Calu3 (cell line): ENCODE results near the gene SPTB. TPM values are rescaled to one million over a fixed set of nuclear protein-coding genes. Genes with fewer than 3 reads are reported as not detected.

ENCODE experiments used
- BruUV-seq: library from RNA; stranded (reverse); fragments of 400-500 nt; replicated peaks from 2 replicates; lab custom pipeline; 2021; lab: Mats Ljungman, UMichigan
- CTCF ChIA-PET: fragments of 300-600 bp; sonication (Branson Sonifier 250); formaldehyde crosslinking; loops from one replicate; lab custom pipeline; 2022; ENCODE audit warnings: antibody characterized with exemption; lab: Charles Lee
- DNase-seq: peaks from one replicate; pipeline ENCODE4 v3.0.0; 2022
- H3K27ac Mint-ChIP-seq: one replicate; pipeline ENCODE4 v1.8.0; 2022; ENCODE audit warnings: mixed read lengths; ENCODE audit not compliant: unreplicated experiment
- H3K27me3 Mint-ChIP-seq: one replicate; pipeline ENCODE4 v1.8.0; 2022; ENCODE audit warnings: mixed read lengths; ENCODE audit not compliant: unreplicated experiment
- H3K36me3 Mint-ChIP-seq: one replicate; pipeline ENCODE4 v1.8.0; 2022; ENCODE audit warnings: mild to moderate bottlenecking, moderate library complexity, mixed read lengths; ENCODE audit not compliant: insufficient read depth, unreplicated experiment
- H3K4me1 Mint-ChIP-seq: one replicate; pipeline ENCODE4 v1.8.0; 2022; ENCODE audit warnings: mild to moderate bottlenecking, low read depth, mixed read lengths; ENCODE audit not compliant: unreplicated experiment
- H3K4me3 Mint-ChIP-seq: one replicate; pipeline ENCODE4 v1.8.0; 2022; ENCODE audit warnings: mild to moderate bottlenecking, low read depth, moderate library complexity, mixed read lengths; ENCODE audit not compliant: unreplicated experiment
- H3K9me3 Mint-ChIP-seq: one replicate; pipeline ENCODE4 v1.8.0; 2022; ENCODE audit warnings: low read depth, mixed read lengths; ENCODE audit not compliant: unreplicated experiment
- intact Hi-C: fragments of 100-400 bp; cut with micrococcal nuclease; formaldehyde crosslinking; loops from one replicate; pipeline ENCODE4 v1.10.0; 2022; ENCODE audit not compliant: unreplicated experiment
- total RNA-seq: library from RNA; stranded (reverse); gene quantifications from 2 replicates; pipeline ENCODE4 v1.2.3, GENCODE V29; 2022
- TF ChIP-seq, protein P1 (sequence below): fragments of 200-600 bp; IDR thresholded peaks from one replicate; pipeline ENCODE4 v1.8.0; 2022; ENCODE audit warnings: antibody characterized with exemption; ENCODE audit not compliant: unreplicated experiment

Gene SPTB
- total RNA-seq, 1 experiment from 2014 or later, result not detected

- no peaks in the 10 kb centered on the region for H3K4me1 Mint-ChIP-seq
- no peak overlapping the region for H3K4me3 Mint-ChIP-seq
- intact Hi-C loops, result no loop called here
- no peak overlapping the region for H3K27ac Mint-ChIP-seq
- no peak for DNase-seq
- BruUV-seq, result no TSS peak
- H3K9me3 Mint-ChIP-seq, result no peaks in the 10 kb centered on the region
- no peaks in the 10 kb centered on the region for H3K36me3 Mint-ChIP-seq
- CTCF ChIA-PET, result interaction anchor here (1.0 kb wide), 1 partner anchor 37 kb away, joined by 3 read pairs; no protein-coding TSS in a partner anchor
- H3K27me3 Mint-ChIP-seq, result peaks cover 88% of the 10 kb centered on the region
- TF ChIP-seq, protein P1, sequence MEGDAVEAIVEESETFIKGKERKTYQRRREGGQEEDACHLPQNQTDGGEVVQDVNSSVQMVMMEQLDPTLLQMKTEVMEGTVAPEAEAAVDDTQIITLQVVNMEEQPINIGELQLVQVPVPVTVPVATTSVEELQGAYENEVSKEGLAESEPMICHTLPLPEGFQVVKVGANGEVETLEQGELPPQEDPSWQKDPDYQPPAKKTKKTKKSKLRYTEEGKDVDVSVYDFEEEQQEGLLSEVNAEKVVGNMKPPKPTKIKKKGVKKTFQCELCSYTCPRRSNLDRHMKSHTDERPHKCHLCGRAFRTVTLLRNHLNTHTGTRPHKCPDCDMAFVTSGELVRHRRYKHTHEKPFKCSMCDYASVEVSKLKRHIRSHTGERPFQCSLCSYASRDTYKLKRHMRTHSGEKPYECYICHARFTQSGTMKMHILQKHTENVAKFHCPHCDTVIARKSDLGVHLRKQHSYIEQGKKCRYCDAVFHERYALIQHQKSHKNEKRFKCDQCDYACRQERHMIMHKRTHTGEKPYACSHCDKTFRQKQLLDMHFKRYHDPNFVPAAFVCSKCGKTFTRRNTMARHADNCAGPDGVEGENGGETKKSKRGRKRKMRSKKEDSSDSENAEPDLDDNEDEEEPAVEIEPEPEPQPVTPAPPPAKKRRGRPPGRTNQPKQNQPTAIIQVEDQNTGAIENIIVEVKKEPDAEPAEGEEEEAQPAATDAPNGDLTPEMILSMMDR, result no peak
These were observed 33.8 kb downstream of the SPTB start for GRCh38 chr14:64845878-64846277.

GRCh38 chr14:64844969-64845536 lies 34.7 kb downstream of the SPTB start:
- BruUV-seq, result no TSS peak

GRCh38 chr14:64844272-64844671 lies 35.4 kb downstream of the SPTB start:
- H3K36me3 Mint-ChIP-seq, result no peaks in the 10 kb centered on the region
- intact Hi-C loops, result no loop called here
- no TSS peak for BruUV-seq
- H3K27ac Mint-ChIP-seq, result no peak overlapping the region
- no peak overlapping the region for H3K4me3 Mint-ChIP-seq
- H3K4me1 Mint-ChIP-seq, result no peaks in the 10 kb centered on the region
- no peaks in the 10 kb centered on the region for H3K9me3 Mint-ChIP-seq
- TF ChIP-seq, protein P1, result no peak
- no peak for DNase-seq
- CTCF ChIA-PET, result interaction anchor here (0.7 kb wide), 1 partner anchor 21 kb away, joined by 3 read pairs; no protein-coding TSS in a partner anchor
- peaks cover 95% of the 10 kb centered on the region for H3K27me3 Mint-ChIP-seq

More at GRCh38 chr14:64844969-64845536, 34.7 kb downstream of the SPTB start:
- Mint-ChIP-seq H3K27me3 (peaks cover 88% of the 10 kb centered on the region), H3K4me1 (no peaks in the 10 kb centered on the region), H3K27ac (no peak overlapping the region), H3K36me3 (no peaks in the 10 kb centered on the region), H3K4me3 (no peak overlapping the region), H3K9me3 (no peaks in the 10 kb centered on the region)
- intact Hi-C loops, result no loop called here
- DNase-seq, result no peak
- TF ChIP-seq, protein P1, result no peak
- CTCF ChIA-PET, result interaction anchor here (0.7 kb wide), 1 partner anchor 22 kb away, joined by 3 read pairs; no protein-coding TSS in a partner anchor

DNA sequence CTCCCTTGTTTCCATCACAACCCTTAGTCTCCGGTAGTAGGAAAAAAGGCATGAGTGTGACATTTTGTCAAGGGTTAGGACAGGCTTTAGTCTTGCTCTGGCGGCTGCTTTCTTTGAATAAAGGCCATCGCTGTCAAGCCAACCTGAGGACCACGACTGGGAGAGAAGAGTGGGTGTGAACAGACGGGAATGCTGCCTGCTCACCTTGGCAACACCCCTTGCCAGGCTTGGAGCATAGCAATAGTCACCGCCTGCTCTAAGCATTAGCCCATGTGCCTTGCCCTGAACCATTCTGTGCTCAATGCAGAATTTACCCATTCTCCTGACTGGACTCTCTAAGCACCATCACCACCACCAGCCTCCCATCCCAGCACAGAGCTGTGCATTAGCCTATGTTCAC lies 36.2 kb downstream of the SPTB start:
- BruUV-seq, result no TSS peak
- no peaks in the 10 kb centered on the region for H3K36me3 Mint-ChIP-seq
- peaks cover 100% of the 10 kb centered on the region for H3K27me3 Mint-ChIP-seq
- H3K4me3 Mint-ChIP-seq, result no peak overlapping the region
- CTCF ChIA-PET, result no interaction called here
- H3K9me3 Mint-ChIP-seq, result no peaks in the 10 kb centered on the region
- TF ChIP-seq, protein P1, result no peak
- no peak overlapping the region for H3K27ac Mint-ChIP-seq
- no peak for DNase-seq
- H3K4me1 Mint-ChIP-seq, result no peaks in the 10 kb centered on the region
- intact Hi-C loops, result no loop called here
